Karpas-422 (cell line): ENCODE data around the gene PKD2L1. TPM values are rescaled to one million over a fixed set of nuclear protein-coding genes. Genes with fewer than 3 reads are reported as not detected.

Experiments
- DNase-seq: peaks from one replicate; pipeline ENCODE4 v3.0.0-alpha.2; 2015
- H2AFZ ChIP-seq: fragments of 200-600 bp; sonication (generic); 2 replicates; pipeline ENCODE4 v1.6.1; 2014; ENCODE audit warnings: antibody characterized with exemption, low read length, mixed read lengths
- H3K27ac ChIP-seq: fragments of 200-600 bp; sonication (generic); 2 replicates; pipeline ENCODE4 v1.5.1; 2014; ENCODE audit warnings: mild to moderate bottlenecking, low read length, moderate library complexity
- H3K27me3 ChIP-seq: fragments of 200-600 bp; sonication (generic); 2 replicates; pipeline ENCODE4 v1.6.1; 2014; ENCODE audit warnings: low read length, mixed read lengths
- H3K36me3 ChIP-seq: fragments of 200-600 bp; sonication (generic); 2 replicates; pipeline ENCODE4 v1.6.1; 2014; ENCODE audit warnings: low read length, mixed read lengths; ENCODE audit not compliant: insufficient read depth
- H3K4me1 ChIP-seq: fragments of 200-600 bp; sonication (generic); 2 replicates; pipeline ENCODE4 v1.6.1; 2014; ENCODE audit warnings: mild to moderate bottlenecking, low read length, mixed read lengths
- H3K4me2 ChIP-seq: fragments of 200-600 bp; sonication (generic); 2 replicates; pipeline ENCODE4 v1.6.1; 2014; ENCODE audit warnings: low read length, low read depth, mild to moderate bottlenecking; ENCODE audit not compliant: poor library complexity, severe bottlenecking
- H3K4me3 ChIP-seq: fragments of 200-600 bp; sonication (generic); 2 replicates; pipeline ENCODE4 v1.5.1; 2014; ENCODE audit warnings: mild to moderate bottlenecking, antibody characterized with exemption, low read length, mixed read lengths
- H3K79me2 ChIP-seq: fragments of 200-600 bp; sonication (generic); 2 replicates; pipeline ENCODE4 v1.6.1; 2014; ENCODE audit warnings: mild to moderate bottlenecking, low read length, mixed read lengths
- H3K9ac ChIP-seq: fragments of 200-600 bp; sonication (generic); 2 replicates; pipeline ENCODE4 v1.6.0; 2014; ENCODE audit warnings: low read length
- H3K9me2 ChIP-seq: fragments of 200-600 bp; sonication (generic), shearing (Covaris generic); replicated peaks from 2 replicates; pipeline ENCODE4 v1.6.0; 2014; ENCODE audit warnings: mild to moderate bottlenecking, low read length, moderate library complexity; ENCODE audit not compliant: insufficient read depth
- H3K9me3 ChIP-seq: fragments of 300-700, 200-600 bp; sonication (generic); 2 replicates; pipeline ENCODE4 v1.6.1; 2014; ENCODE audit warnings: low read length, mixed read lengths
- H4K20me1 ChIP-seq: fragments of 200-600 bp; sonication (generic); 2 replicates; pipeline ENCODE4 v1.6.1; 2014; ENCODE audit warnings: mild to moderate bottlenecking, antibody characterized with exemption, low read length, low read depth; ENCODE audit not compliant: insufficient read depth
- small RNA-seq: library from RNA; depleted of rRNA; stranded (forward); fragments of <200 nt; gene quantifications from one replicate; pipeline ENCODE3, GENCODE V24; 2014
- total RNA-seq: library from RNA; depleted of rRNA; stranded (reverse); fragments of >200 nt; shearing (Covaris generic); gene quantifications from 2 replicates; pipeline ENCODE4 v1.2.3, GENCODE V29; 2014; ENCODE audit warnings: low replicate concordance; rRNA removed

The PKD2L1 gene
- total RNA-seq, 1 experiment from 2014 or later, result 0.07 TPM

DNA sequence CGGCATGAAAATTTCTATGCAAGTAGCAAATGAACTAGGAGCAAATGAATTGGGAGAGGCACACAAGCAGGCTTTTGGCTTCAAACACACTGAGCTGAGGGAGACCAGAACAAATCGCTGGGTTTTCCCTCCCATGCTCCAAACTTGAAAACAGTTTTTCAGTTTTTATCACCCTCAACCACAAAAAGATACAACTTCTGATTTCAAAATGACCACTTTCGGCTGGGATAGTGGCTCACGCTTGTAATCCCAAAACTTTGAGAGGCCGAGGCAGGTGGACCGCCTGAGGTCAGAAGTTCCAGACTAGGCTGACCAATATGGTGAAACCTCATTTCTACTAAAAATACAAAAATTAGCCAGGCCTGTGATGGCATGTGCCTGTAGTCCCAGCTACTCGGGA lies 91.6 kb downstream of the PKD2L1 start:
- Histone ChIP-seq H3K9ac (no peak overlapping the region), H3K36me3 (peaks cover 50% of the 10 kb centered on the region)

More for the DNA sequence above, 91.6 kb downstream of the PKD2L1 start:
- H2AFZ ChIP-seq, result no peak overlapping the region
- no peaks in the 10 kb centered on the region for H4K20me1 ChIP-seq
- H3K4me1 ChIP-seq, result peaks cover 24% of the 10 kb centered on the region
- H3K27me3 ChIP-seq, result no peaks in the 10 kb centered on the region
- DNase-seq, result no peak
- H3K4me3 ChIP-seq, result no peak overlapping the region
- H3K4me2 ChIP-seq, result no peak overlapping the region
- no peaks in the 10 kb centered on the region for H3K9me3 ChIP-seq
- peaks cover 10% of the 10 kb centered on the region for H3K79me2 ChIP-seq
- H3K27ac ChIP-seq, result no peak overlapping the region
- H3K9me2 ChIP-seq, result no peaks in the 10 kb centered on the region

Small RNA genes lying within 50 kb of the gene (small RNA-seq; reads per million reads assigned to genes)
- not detected for gene RNU6-422P

Other genes with a start within 250 kb of the PKD2L1 start
- gene CPN1, start 248.4 kb downstream of the PKD2L1 start, total RNA-seq, result not detected in 2 replicates
- gene ERLIN1, start 144.2 kb downstream of the PKD2L1 start, total RNA-seq, result 8.3 and 9.0 TPM in 2 replicates
- gene CHUK, start 100.6 kb downstream of the PKD2L1 start, total RNA-seq, result 27.8 and 37.3 TPM in 2 replicates
- 40.8 and 47.2 TPM in 2 replicates for gene CWF19L1, start 62.6 kb downstream of the PKD2L1 start, total RNA-seq
- 65.1 and 121 TPM in 2 replicates for gene BLOC1S2, start 43.5 kb downstream of the PKD2L1 start, total RNA-seq
- 282 and 463 TPM in 2 replicates for gene SCD, start 17.0 kb upstream of the PKD2L1 start, total RNA-seq
- gene WNT8B, start 132.8 kb upstream of the PKD2L1 start, total RNA-seq, result not detected in 2 replicates
- gene SEC31B, start 189.6 kb upstream of the PKD2L1 start, total RNA-seq, result 23.6 and 26.6 TPM in 2 replicates
- 267 and 500 TPM in 2 replicates for gene NDUFB8, start 199.6 kb upstream of the PKD2L1 start, total RNA-seq
- gene HIF1AN, start 205.7 kb upstream of the PKD2L1 start, total RNA-seq, result 14.8 and 19.2 TPM in 2 replicates